IMR-90 (cell line): ENCODE data around the gene PLD5. TPM values are rescaled to one million over a fixed set of nuclear protein-coding genes. Genes with fewer than 3 reads are reported as not detected.
"Not testable (repeated sequence)": the region's sequence is repeated elsewhere in the genome, so short reads cannot be mapped to it uniquely, and the experiment has no call there.

Source experiments
- ATAC-seq: fragments of 200-7000 bp; cut with Tn5 transposase; 2 replicates; pipeline ENCODE4 v1.9.1; 2020; ENCODE audit warnings: low read depth, mild to moderate bottlenecking, moderate library complexity
- BruUV-seq: library from RNA; stranded (reverse); fragments of 400-500 nt; replicated peaks from 2 replicates; lab custom pipeline; 2021; lab: Mats Ljungman, UMichigan
- CTCF ChIA-PET: fragments of 300-600 bp; formaldehyde crosslinking; extraction: SDS; loops from one replicate; lab custom pipeline; 2021; ENCODE audit warnings: antibody characterized with exemption; lab: Yijun Ruan, JAX
- POLR2A ChIA-PET: fragments of 300-600 bp; sonication (Branson Sonifier 250); formaldehyde crosslinking; loops from one replicate; lab custom pipeline; 2022; ENCODE audit warnings: antibody characterized with exemption; ENCODE audit not compliant: unreplicated experiment; lab: Charles Lee
- DNase-seq: peaks from one replicate; pipeline ENCODE4 v3.0.0; 2013
- H2AFZ ChIP-seq: replicated peaks from 2 replicates; pipeline ENCODE3; 2013; ENCODE audit warnings: low read length, mild to moderate bottlenecking; ENCODE audit not compliant: poor library complexity
- H2AK5ac ChIP-seq: 2 replicates; pipeline ENCODE4 v1.6.1; 2013; ENCODE audit warnings: low read depth, low read length, inconsistent platforms
- H2AK9ac ChIP-seq: replicated peaks from 2 replicates; pipeline ENCODE3; 2013; ENCODE audit warnings: mild to moderate bottlenecking, low read depth, low read length, moderate library complexity; ENCODE audit not compliant: poor library complexity
- H2BK120ac ChIP-seq: 2 replicates; pipeline ENCODE4 v1.6.1; 2013; ENCODE audit warnings: low read depth, low read length, inconsistent platforms
- H2BK15ac ChIP-seq: 3 replicates; pipeline ENCODE4 v1.6.1; 2013; ENCODE audit warnings: low read depth, low read length, inconsistent platforms
- H2BK20ac ChIP-seq: 2 replicates; pipeline ENCODE4 v1.6.1; 2013; ENCODE audit warnings: low read depth, mild to moderate bottlenecking, inconsistent platforms, low read length, moderate library complexity
- H2BK5ac ChIP-seq: 2 replicates; pipeline ENCODE4 v1.6.1; 2013; ENCODE audit warnings: mild to moderate bottlenecking, low read depth, low read length, inconsistent platforms; ENCODE audit not compliant: poor library complexity, severe bottlenecking
- H3K14ac ChIP-seq: replicated peaks from 2 replicates; pipeline ENCODE4 v1.6.1; 2013; ENCODE audit warnings: low read depth, low read length, inconsistent platforms
- H3K18ac ChIP-seq: 2 replicates; pipeline ENCODE4 v1.6.1; 2013; ENCODE audit warnings: low read depth, low read length, control low read depth
- H3K23ac ChIP-seq: 2 replicates; pipeline ENCODE4 v1.6.1; 2013; ENCODE audit warnings: low read depth, low read length, inconsistent platforms
- H3K27ac ChIP-seq: 2 replicates; pipeline ENCODE4 v1.5.1; 2013; ENCODE audit warnings: mild to moderate bottlenecking, control low read depth, low read length; ENCODE audit not compliant: insufficient read depth
- H3K27me3 ChIP-seq: 2 replicates; pipeline ENCODE4 v1.6.1; 2013; ENCODE audit warnings: low read length; ENCODE audit not compliant: control insufficient read depth, insufficient read depth
- H3K36me3 ChIP-seq: 2 replicates; pipeline ENCODE4 v1.6.1; 2013; ENCODE audit warnings: low read length, mixed read lengths; ENCODE audit not compliant: control insufficient read depth, insufficient read depth
- H3K4ac ChIP-seq: 2 replicates; pipeline ENCODE4 v1.6.1; 2013; ENCODE audit warnings: low read depth, low read length, inconsistent platforms
- H3K4me1 ChIP-seq: 2 replicates; pipeline ENCODE4 v1.6.1; 2013; ENCODE audit warnings: low read length, mixed read lengths; ENCODE audit not compliant: control insufficient read depth, insufficient read depth
- H3K4me2 ChIP-seq: 2 replicates; pipeline ENCODE4 v1.6.1; 2013; ENCODE audit warnings: low read depth, mild to moderate bottlenecking, control low read depth, low read length, moderate library complexity
- H3K4me3 ChIP-seq: 2 replicates; pipeline ENCODE4 v1.5.1; 2013; ENCODE audit warnings: low read depth, mild to moderate bottlenecking, control low read depth, low read length, moderate library complexity; ENCODE audit not compliant: insufficient read depth
- H3K56ac ChIP-seq: 2 replicates; pipeline ENCODE4 v1.6.1; 2013; ENCODE audit warnings: low read length, inconsistent platforms; ENCODE audit not compliant: insufficient read depth; ENCODE audit errors: extremely low read depth
- H3K79me1 ChIP-seq, 2 experiments: 2 replicates each; pipeline ENCODE4 v1.6.1; 2013; ENCODE audit warnings: low read length in 2 of 2, inconsistent platforms in 1 of 2, low read depth in 1 of 2
- H3K9ac ChIP-seq: 2 replicates; pipeline ENCODE4 v1.6.1; 2013; ENCODE audit warnings: low read depth, low read length, control low read depth
- H3K9me1 ChIP-seq: 2 replicates; pipeline ENCODE4 v1.6.1; 2013; ENCODE audit warnings: low read length, inconsistent platforms; ENCODE audit not compliant: insufficient read depth
- H3K9me3 ChIP-seq: 2 replicates; pipeline ENCODE4 v1.6.1; 2013; ENCODE audit warnings: low read length; ENCODE audit not compliant: control insufficient read depth, insufficient read depth
- H4K20me1 ChIP-seq: 2 replicates; pipeline ENCODE4 v1.6.1; 2013; ENCODE audit warnings: low read length, inconsistent platforms; ENCODE audit not compliant: insufficient read depth
- H4K5ac ChIP-seq: 2 replicates; pipeline ENCODE4 v1.6.1; 2013; ENCODE audit warnings: mild to moderate bottlenecking, low read depth, low read length, control low read depth
- H4K8ac ChIP-seq, 2 experiments: 2 replicates each; pipeline ENCODE4 v1.6.1; 2013; ENCODE audit warnings: low read depth in 2 of 2, low read length in 2 of 2, control low read depth in 1 of 2, inconsistent platforms in 1 of 2
- H4K91ac ChIP-seq: 2 replicates; pipeline ENCODE4 v1.6.1; 2013; ENCODE audit warnings: low read depth, low read length, inconsistent platforms; ENCODE audit not compliant: insufficient read depth
- WGBS, 2 experiments: methylation state at CpG; one replicate each; pipeline versions ENCODE4 v1.1.5 to v1.1.7; 2013; ENCODE audit warnings: missing lambda C conversion rate in 2 of 2; ENCODE audit not compliant: insufficient read length in 1 of 2; ENCODE audit errors: extremely low coverage in 2 of 2; 5-methylcytosine and 5-hydroxymethylcytosine counted together
- dilution Hi-C: fragments of 300-500 bp; cut with HindIII; formaldehyde crosslinking; loops from one replicate; pipeline ENCODE4 v1.14.3; 2018; ENCODE audit warnings: low sequenced_read_pairs; ENCODE audit not compliant: unreplicated experiment
- in situ Hi-C: fragments of 300-500 bp; cut with MboI; formaldehyde crosslinking; loops from 3 replicates; pipeline ENCODE4 v1.14.3; 2019; ENCODE audit warnings: low sequenced_read_pairs, inconsistent platforms, mixed read lengths
- intact Hi-C: fragments of 100-400 bp; cut with micrococcal nuclease; formaldehyde crosslinking; loops from 2 replicates; pipeline ENCODE4 v1.10.0; 2022
- polyA plus RNA-seq, 3 experiments: library from polyadenylated mRNA; depleted of rRNA; stranded (reverse); fragments of >200 nt; gene quantifications; 2 replicates each; pipeline ENCODE4 v1.2.3, GENCODE V29; 2012; ENCODE audit warnings: low replicate concordance in 1 of 3
- total RNA-seq: library from RNA; depleted of rRNA; stranded (reverse); fragments of >200 nt; gene quantifications from 2 replicates; pipeline ENCODE4 v1.2.3, GENCODE V29; 2012

Gene PLD5
- total and polyA plus RNA-seq, 2 of the 4 experiments (the other 2 are of a cell fraction) = not detected

GRCh38 chr1:242350446-242350845 is 174.1 kb downstream of the PLD5 start:
- H3K4ac ChIP-seq, BruUV-seq, CTCF ChIA-PET, H3K4me3 ChIP-seq, H3K4me1 ChIP-seq, H3K56ac ChIP-seq, H4K91ac ChIP-seq, H3K36me3 ChIP-seq, H4K20me1 ChIP-seq, intact Hi-C loops, H3K9me1 ChIP-seq, H3K9me3 ChIP-seq, ATAC-seq, H3K23ac ChIP-seq, in situ Hi-C loops, H3K27me3 ChIP-seq, H3K79me1 ChIP-seq, H4K5ac ChIP-seq, H2BK15ac ChIP-seq, H3K9ac ChIP-seq, H3K14ac ChIP-seq, H3K4me2 ChIP-seq, H2AFZ ChIP-seq, H2AK5ac ChIP-seq, H4K8ac ChIP-seq, POLR2A ChIA-PET, H2BK20ac ChIP-seq, H2BK120ac ChIP-seq, H2BK5ac ChIP-seq, DNase-seq, H3K27ac ChIP-seq, H2AK9ac ChIP-seq, dilution Hi-C loops, H3K18ac ChIP-seq: not testable (repeated sequence)
- no CpG with 5 or more reads among the region's 3 CpGs for WGBS, 2 experiments
